Hepatocyte (in vitro differentiated cells): Measurements from ENCODE around the gene MICAL2. TPM values are rescaled to one million over a fixed set of nuclear protein-coding genes. Genes with fewer than 3 reads are reported as not detected.

Experiments used
- DNase-seq: peaks from one replicate; pipeline ENCODE4 v3.0.0-alpha.2; 2016; ENCODE audit warnings: low spot score
- H2AFZ ChIP-seq: fragments of 200-600 bp; sonication (generic); 2 replicates; pipeline ENCODE4 v1.6.0; 2016; ENCODE audit warnings: antibody characterized with exemption, mild to moderate bottlenecking
- H3K27ac ChIP-seq: fragments of 200-600 bp; sonication (generic); 2 replicates; pipeline ENCODE4 v1.5.1; 2016; ENCODE audit warnings: mild to moderate bottlenecking
- H3K27me3 ChIP-seq: fragments of 200-600 bp; sonication (generic); 2 replicates; pipeline ENCODE4 v1.6.1; 2016
- H3K36me3 ChIP-seq: fragments of 200-600 bp; sonication (generic); replicated peaks from 2 replicates; pipeline ENCODE4 v1.5.1; 2016; ENCODE audit warnings: low read depth; ENCODE audit not compliant: insufficient read depth
- H3K4me1 ChIP-seq: fragments of 200-600 bp; sonication (generic); 2 replicates; pipeline ENCODE4 v1.5.1; 2016; ENCODE audit warnings: mild to moderate bottlenecking, moderate library complexity; ENCODE audit not compliant: insufficient read depth
- H3K4me2 ChIP-seq: fragments of 200-600 bp; sonication (generic); 2 replicates; pipeline ENCODE4 v1.6.0; 2016
- H3K4me3 ChIP-seq: fragments of 200-600 bp; sonication (generic); 2 replicates; pipeline ENCODE4 v1.5.1; 2016; ENCODE audit warnings: mild to moderate bottlenecking
- H3K79me2 ChIP-seq: fragments of 200-600 bp; sonication (generic); 2 replicates; pipeline ENCODE4 v1.6.0; 2017; ENCODE audit warnings: mild to moderate bottlenecking
- H3K9me2 ChIP-seq: fragments of 200-600 bp; sonication (generic); replicated peaks from 2 replicates; pipeline ENCODE4 v1.6.0; 2017; ENCODE audit warnings: mild to moderate bottlenecking; ENCODE audit not compliant: insufficient read depth
- H3K9me3 ChIP-seq: fragments of 200-600 bp; sonication (generic); 2 replicates; pipeline ENCODE4 v1.5.1; 2016; ENCODE audit warnings: low read depth, mild to moderate bottlenecking
- H4K20me1 ChIP-seq: fragments of 200-600 bp; sonication (generic); 2 replicates; pipeline ENCODE4 v1.6.0; 2016; ENCODE audit warnings: mild to moderate bottlenecking; ENCODE audit not compliant: insufficient read depth, poor library complexity, severe bottlenecking
- EZH2 ChIP-seq: fragments of 200-600 bp; sonication (generic); IDR thresholded peaks from 2 replicates; pipeline ENCODE4 v1.6.1; 2016; ENCODE audit warnings: antibody characterized with exemption, mild to moderate bottlenecking, borderline replicate concordance
- EZH2phosphoT487 ChIP-seq: fragments of 200-600 bp; sonication (generic); IDR thresholded peaks from one replicate; pipeline ENCODE4 v1.6.1; 2018; ENCODE audit warnings: antibody characterized with exemption, mild to moderate bottlenecking, low read depth, moderate library complexity; ENCODE audit not compliant: unreplicated experiment, severe bottlenecking
- WGBS: methylation state at CpG from one replicate; pipeline ENCODE4 v1.1.6; 2016; ENCODE audit warnings: low lambda C conversion rate; ENCODE audit errors: missing lambda C conversion rate; 5-methylcytosine and 5-hydroxymethylcytosine counted together
- polyA plus RNA-seq: library from polyadenylated mRNA; unstranded; fragments of >200 nt; fragmentation: Nextera tagmentation; extraction: Ambion mirVana; gene quantifications from 2 replicates; pipeline ENCODE4 v1.2.1, GENCODE V29; 2016
- total RNA-seq: library from RNA; depleted of rRNA; stranded (reverse); fragments of >200 nt; gene quantifications from 2 replicates; pipeline ENCODE4 v1.2.3, GENCODE V29; 2014
- TF ChIP-seq, protein P1 (sequence below): fragments of 200-600 bp; sonication (generic); IDR thresholded peaks from 2 replicates; pipeline ENCODE4 v1.5.1; 2016; ENCODE audit warnings: antibody characterized with exemption, mild to moderate bottlenecking; ENCODE audit not compliant: poor library complexity

The MICAL2 gene
- total and polyA plus RNA-seq, 2 experiments from 2014 or later = 36.8 to 56.0 TPM

- DNase-seq = no peak
- Histone ChIP-seq H3K9me2 (no peaks in the 10 kb centered on the region), H3K27me3 (no peaks in the 10 kb centered on the region), H4K20me1 (no peaks in the 10 kb centered on the region), H3K9me3 (no peaks in the 10 kb centered on the region), H3K4me1 (peaks cover 47% of the 10 kb centered on the region), H3K27ac (peak overlapping the region; percentile 45), H3K36me3 (no peaks in the 10 kb centered on the region), H2AFZ (no peak overlapping the region), H3K4me2 (no peak overlapping the region), H3K4me3 (no peak overlapping the region), H3K79me2 (peaks cover 30% of the 10 kb centered on the region)
- TF ChIP-seq EZH2 (no peak), EZH2phosphoT487 (no peak)
- TF ChIP-seq, protein P1, sequence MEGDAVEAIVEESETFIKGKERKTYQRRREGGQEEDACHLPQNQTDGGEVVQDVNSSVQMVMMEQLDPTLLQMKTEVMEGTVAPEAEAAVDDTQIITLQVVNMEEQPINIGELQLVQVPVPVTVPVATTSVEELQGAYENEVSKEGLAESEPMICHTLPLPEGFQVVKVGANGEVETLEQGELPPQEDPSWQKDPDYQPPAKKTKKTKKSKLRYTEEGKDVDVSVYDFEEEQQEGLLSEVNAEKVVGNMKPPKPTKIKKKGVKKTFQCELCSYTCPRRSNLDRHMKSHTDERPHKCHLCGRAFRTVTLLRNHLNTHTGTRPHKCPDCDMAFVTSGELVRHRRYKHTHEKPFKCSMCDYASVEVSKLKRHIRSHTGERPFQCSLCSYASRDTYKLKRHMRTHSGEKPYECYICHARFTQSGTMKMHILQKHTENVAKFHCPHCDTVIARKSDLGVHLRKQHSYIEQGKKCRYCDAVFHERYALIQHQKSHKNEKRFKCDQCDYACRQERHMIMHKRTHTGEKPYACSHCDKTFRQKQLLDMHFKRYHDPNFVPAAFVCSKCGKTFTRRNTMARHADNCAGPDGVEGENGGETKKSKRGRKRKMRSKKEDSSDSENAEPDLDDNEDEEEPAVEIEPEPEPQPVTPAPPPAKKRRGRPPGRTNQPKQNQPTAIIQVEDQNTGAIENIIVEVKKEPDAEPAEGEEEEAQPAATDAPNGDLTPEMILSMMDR = no peak
- WGBS = 77% methylated on average over 12 of the region's 12 CpGs
Observed at GRCh38 chr11:12139144-12139881, 28.9 kb downstream of the MICAL2 start.

- no peaks in the 10 kb centered on the region for H4K20me1 ChIP-seq
- H3K4me2 ChIP-seq = no peak overlapping the region
- peak overlapping the region; percentile 87 for H3K27ac ChIP-seq
- DNase-seq = no peak
- 82% methylated on average over 3 of the region's 3 CpGs for WGBS
- H3K79me2 ChIP-seq = peaks cover 28% of the 10 kb centered on the region
- no peak overlapping the region for H3K4me3 ChIP-seq
- no peaks in the 10 kb centered on the region for H3K27me3 ChIP-seq
- no peaks in the 10 kb centered on the region for H3K36me3 ChIP-seq
- TF ChIP-seq EZH2phosphoT487 (no peak), EZH2 (no peak)
- TF ChIP-seq, protein P1 = no peak
- H3K4me1 ChIP-seq = peaks cover 56% of the 10 kb centered on the region
- no peak overlapping the region for H2AFZ ChIP-seq
- H3K9me2 ChIP-seq = no peaks in the 10 kb centered on the region
- H3K9me3 ChIP-seq = no peaks in the 10 kb centered on the region
Observed at GRCh38 chr11:12140186-12140793, 29.9 kb downstream of the MICAL2 start.

- TF ChIP-seq EZH2phosphoT487 (no peak), EZH2 (no peak)
- TF ChIP-seq, protein P1 = no peak
- Histone ChIP-seq H3K9me3 (no peaks in the 10 kb centered on the region), H3K79me2 (peaks cover 18% of the 10 kb centered on the region), H3K27me3 (no peaks in the 10 kb centered on the region), H3K36me3 (no peaks in the 10 kb centered on the region), H3K27ac (peak overlapping the region; percentile 87), H3K9me2 (no peaks in the 10 kb centered on the region), H3K4me3 (no peak overlapping the region), H2AFZ (no peak overlapping the region), H3K4me2 (no peak overlapping the region), H3K4me1 (peaks cover 62% of the 10 kb centered on the region), H4K20me1 (no peaks in the 10 kb centered on the region)
- WGBS = 100% methylated on average over 1 of the region's 1 CpG
- DNase-seq = no peak
Observed at GRCh38 chr11:12141283-12141682, 30.9 kb downstream of the MICAL2 start.
